Fibroblast of the aortic adventitia (primary cell): ENCODE measurements around the gene JAG2. TPM values are rescaled to one million over a fixed set of nuclear protein-coding genes. Genes with fewer than 3 reads are reported as not detected.

Experiments
- DNase-seq: peaks from one replicate; pipeline ENCODE4 v3.0.0-alpha.2; 2010; ENCODE audit warnings: low read depth
- H3K4me3 ChIP-seq: 2 replicates; pipeline ENCODE4 v1.5.1; 2011; ENCODE audit warnings: low read depth, mild to moderate bottlenecking, control low read depth, low read length, moderate library complexity
- CTCF ChIP-seq: IDR thresholded peaks from 2 replicates; pipeline ENCODE4 v1.5.1; 2011; ENCODE audit warnings: mild to moderate bottlenecking, low read length, control low read depth, inconsistent platforms; ENCODE audit not compliant: insufficient read depth
- total RNA-seq: library from RNA; depleted of rRNA; stranded (reverse); fragments of >200 nt; gene quantifications from 2 replicates; pipeline ENCODE4 v1.2.3, GENCODE V29; 2012; ENCODE audit warnings: low replicate concordance

The JAG2 gene
- total RNA-seq, 1 donor: 0.63 TPM

- DNase-seq: no peak
- no peak overlapping the region for H3K4me3 ChIP-seq
- no peak for TF ChIP-seq CTCF
Observed at GRCh38 chr14:105178868-105179140, 10.2 kb upstream of the JAG2 start.

- TF ChIP-seq CTCF: no peak
- no peak overlapping the region for H3K4me3 ChIP-seq
- DNase-seq: no peak
Observed at GRCh38 chr14:105178069-105178867, 9.7 kb upstream of the JAG2 start.

- no peak overlapping the region for H3K4me3 ChIP-seq
- DNase-seq: no peak
- TF ChIP-seq CTCF: no peak
Observed at GRCh38 chr14:105177082-105177481, 8.5 kb upstream of the JAG2 start.

GRCh38 chr14:105176513-105176912 lies 7.9 kb upstream of the JAG2 start:
- DNase-seq: no peak
- H3K4me3 ChIP-seq: no peak overlapping the region
- TF ChIP-seq CTCF: no peak

GRCh38 chr14:105173901-105174894 lies 5.6 kb upstream of the JAG2 start:
- no peak overlapping the region for H3K4me3 ChIP-seq
- no peak for TF ChIP-seq CTCF
- no peak for DNase-seq

- no peak for TF ChIP-seq CTCF
- no peak for DNase-seq
- H3K4me3 ChIP-seq: no peak overlapping the region
Observed at GRCh38 chr14:105173145-105173544, 4.6 kb upstream of the JAG2 start.
